ENCODE results near the gene MSMB.

MSMB gene

DNA sequence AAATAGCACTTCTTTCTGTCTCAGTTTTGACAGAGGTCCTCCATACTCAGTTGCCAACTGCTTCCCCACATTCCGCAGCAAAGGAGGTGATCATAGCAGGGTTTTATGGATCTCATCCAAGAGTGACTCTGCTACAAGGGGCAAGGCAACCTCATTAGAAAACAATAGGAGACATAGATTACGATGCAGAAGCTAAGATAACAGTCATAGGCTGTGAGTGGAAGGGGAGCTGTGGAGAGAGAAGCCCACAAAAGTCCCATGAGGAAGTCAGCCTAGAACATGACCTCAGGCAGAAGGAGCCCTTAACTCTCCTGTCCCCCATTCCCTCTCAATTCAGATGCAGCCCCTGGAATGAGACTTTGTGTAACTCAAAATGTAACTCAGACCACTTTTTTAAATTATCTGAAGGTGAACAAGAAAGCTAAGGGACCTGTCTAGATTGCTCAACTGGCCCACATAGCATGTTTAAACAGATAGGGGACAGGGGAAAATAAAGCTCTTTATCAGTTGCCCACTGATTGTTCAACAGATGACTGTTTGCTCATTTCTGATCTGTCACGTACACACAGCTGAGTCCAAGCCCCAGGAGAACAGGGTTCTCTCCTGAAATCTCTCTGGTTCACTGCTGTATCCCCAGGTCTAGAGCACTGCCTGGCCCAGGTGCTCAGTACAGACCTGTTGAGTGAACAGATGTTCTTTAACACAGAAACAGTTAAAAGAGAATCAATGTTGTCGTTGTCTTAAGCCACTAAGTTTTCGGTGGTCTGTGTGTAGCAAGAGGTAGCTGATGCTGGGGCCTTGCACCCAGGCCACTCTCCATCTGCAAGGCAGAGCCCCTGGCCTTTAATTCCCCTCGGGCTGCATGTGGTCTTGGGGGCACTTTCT lies 14.2 kb downstream of the MSMB start:
- DNase-seq: no peak

DNA sequence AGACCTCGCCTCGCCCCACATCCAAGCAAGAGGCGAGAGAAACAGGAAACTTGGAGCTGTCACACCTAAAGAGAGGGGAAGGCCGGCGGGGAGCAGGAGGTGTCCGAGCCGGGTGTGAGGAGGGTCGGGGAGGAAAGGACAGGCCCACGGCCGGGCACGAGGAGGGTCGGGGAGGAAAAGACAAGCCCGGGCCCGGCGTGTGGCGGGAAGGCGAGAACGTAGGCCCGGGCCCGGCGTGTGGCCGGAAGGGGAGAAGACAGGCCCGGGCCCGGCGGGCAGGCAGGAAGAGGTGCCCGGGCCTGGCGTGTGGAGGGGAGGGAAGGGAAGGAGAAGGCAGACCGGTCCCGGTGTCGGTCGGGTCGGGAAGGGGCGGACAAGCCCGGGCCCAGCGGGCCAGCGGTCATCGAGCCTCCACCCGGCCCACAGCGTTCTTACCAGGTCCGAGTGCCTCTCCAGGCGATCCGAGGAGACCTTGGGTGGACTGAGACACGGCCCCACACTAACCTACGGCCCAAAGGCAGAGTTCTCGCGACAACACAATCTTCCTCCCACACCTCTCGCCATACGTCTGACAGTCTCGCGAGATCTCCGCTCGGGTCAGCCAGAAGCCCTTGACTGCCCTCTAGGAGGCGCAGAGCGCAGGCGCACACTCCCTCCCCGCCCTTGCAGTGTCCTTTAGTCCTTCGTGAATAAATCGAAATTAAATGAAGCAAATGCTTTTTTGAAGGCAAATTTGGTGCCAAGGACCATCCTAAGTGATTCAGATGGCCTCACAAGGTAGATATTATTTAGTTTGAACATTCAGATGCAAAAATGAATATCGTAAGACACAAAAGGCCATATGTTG lies 15.8 kb downstream of the MSMB start, which contains the start of gene NCOA4:
TSS of gene NCOA4 (minus strand) at position 533 of the 847 bp plus-strand sequence. CDS start 13,943 bp downstream, outside the sequence.
- peak; percentile 97 for DNase-seq

GRCh38 chr10:46029461-46030030 lies 16.5 kb downstream of the MSMB start:
- no peak for DNase-seq

DNA sequence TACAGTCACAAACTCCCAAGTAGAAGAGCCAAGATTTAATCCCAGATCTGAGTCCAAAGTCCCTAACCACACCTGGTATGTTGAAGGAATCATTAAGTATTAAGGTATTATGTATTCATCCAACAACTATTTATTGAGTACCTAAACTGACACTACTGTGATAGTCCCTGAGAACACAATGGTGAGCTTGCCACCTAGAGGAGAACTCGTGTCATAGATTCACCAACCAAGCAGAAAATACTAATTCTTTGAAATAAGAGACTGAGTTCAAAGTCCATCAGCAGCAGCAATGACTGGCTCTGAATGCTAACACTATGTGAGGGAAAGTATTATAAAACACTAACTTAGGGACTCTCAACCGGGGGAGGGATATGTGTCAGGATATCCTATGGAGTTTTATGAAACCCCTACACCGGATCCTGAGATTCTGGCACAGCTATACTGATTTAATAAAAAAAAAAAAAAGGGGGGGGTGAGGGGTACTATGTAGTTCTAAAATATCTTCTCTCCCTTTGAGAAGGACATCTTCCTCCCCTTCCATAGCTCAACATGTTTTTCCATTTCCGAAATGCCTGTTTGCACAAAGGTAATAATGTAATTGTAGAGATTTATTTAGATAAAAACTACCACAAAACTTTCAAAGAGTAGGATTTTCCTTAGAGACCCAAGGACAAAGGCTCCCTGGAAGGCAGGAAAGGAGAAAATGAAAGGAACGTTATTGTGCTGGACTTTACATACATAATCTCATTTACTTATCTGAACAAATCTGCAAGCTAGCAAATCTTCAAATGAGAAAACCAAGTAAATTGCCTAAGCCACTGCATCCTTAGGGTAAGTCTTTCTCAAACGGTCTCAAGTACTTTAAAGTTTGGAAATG lies 17.2 kb downstream of the MSMB start:
- no peak for DNase-seq

DNA sequence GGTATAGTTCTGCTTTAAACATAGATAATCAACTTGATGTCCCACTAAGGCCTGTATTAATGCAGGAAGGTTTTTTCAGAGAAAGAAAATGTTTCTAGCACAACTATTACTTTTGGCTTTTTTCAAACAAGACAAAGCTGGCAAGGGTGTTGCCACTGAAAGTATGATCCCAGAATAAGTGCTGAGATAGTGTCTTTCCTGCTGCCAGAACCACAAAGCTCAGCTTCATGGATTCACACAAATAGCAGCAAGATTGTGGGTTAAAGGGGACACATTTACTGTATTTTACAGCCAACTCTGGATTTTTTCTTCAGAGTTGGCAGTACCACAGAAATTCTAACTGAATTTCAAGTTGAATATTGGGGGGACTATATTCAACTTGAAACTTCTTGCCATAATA lies 20.0 kb downstream of the MSMB start:
- no peak for DNase-seq

- DNase-seq: no peak
Measured at GRCh38 chr10:46025406-46025805, 20.7 kb downstream of the MSMB start.

- DNase-seq: no peak
Measured at GRCh38 chr10:46024948-46025347, 21.1 kb downstream of the MSMB start.

GRCh38 chr10:46022978-46023702 lies 22.9 kb downstream of the MSMB start:
- peak; percentile 88 for DNase-seq

DNA sequence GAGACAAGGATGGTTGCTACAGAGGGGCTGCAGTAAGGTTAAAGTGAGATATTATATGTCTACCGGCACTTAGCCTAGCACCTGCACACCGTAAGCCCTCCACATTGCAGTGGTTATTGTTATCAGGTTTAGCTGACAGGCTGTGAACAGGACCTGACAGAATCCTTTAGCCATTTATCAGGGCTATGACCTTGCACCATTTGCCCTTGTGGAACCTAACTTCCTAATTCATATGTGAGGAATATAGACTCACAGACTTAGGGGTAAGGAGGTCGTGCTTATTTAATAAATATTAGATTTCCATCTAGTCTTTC lies 25.8 kb downstream of the MSMB start:
- DNase-seq: no peak

DNA sequence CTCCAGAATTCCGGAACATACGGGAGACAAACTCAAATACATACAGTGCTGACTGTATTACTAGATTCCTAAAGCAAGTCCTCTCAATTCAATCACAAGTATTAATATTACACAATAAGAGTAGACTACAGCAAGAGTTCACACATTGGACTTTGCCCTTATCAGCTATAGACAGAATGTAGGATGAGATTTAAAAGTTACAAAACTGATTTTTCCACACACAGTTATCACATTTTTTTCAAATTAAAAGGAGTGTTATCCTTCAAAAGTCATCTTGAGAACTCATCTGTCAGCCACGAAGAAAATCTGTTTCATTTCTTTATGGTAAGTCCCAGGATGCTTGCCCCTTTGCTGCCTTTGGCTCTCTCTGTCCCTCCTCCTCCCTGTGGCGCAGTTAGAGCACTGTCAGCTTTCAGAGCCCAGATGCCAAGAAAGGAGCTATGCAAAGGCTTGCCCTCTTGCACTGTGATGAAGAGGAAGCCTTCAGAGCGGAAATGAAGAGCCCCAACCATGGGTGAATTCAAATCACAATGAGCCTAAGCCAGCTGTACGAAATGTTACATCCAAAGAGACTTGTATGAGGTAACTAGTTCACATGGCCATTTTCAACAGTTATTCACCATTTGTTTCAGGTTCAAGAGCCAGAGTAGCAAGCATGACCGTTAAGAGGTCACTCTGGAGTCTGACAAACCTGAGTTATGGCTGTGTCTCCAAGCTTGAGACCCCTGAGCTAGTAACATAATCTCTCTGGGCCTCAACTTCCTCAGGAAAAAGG lies 26.3 kb downstream of the MSMB start:
- DNase-seq: no peak

DNA sequence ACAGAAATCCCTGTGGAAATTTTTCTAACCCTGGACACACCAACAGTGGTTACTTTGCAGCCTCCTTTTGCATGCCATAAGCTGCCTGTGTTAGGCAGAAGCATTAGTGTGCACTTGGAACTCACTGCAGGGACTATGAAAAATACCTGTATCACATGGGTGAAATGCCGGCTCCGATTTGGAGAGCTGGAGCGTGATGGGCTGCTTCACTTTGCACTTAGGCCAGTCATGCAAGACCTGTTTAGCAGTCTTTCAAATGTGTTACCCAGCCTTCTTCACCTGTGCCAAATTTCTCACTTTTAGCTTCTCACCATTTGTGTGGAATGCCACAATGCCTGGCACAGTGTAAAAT lies 26.9 kb downstream of the MSMB start:
- no peak for DNase-seq

GRCh38 chr10:46018453-46019176 lies 27.5 kb downstream of the MSMB start:
- no peak for DNase-seq

DNA sequence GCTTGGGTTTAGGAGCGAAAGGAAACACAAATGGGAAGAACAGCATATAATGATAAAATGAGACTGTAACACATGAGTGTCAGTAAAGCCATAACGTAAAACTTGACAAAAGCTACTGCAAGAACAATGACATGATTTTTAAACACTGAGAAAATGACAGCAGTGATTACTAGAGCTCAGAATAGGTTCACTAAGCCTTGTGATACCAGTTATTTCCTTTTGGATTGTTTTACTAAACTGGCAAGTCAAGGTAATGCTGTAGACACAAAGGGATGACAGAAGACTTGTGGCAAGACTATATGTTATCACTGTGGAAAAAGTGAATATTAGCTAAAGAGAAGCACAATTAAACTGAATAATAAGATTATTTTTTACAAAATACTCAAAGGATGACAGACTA lies 28.3 kb downstream of the MSMB start:
- DNase-seq: no peak

DNA sequence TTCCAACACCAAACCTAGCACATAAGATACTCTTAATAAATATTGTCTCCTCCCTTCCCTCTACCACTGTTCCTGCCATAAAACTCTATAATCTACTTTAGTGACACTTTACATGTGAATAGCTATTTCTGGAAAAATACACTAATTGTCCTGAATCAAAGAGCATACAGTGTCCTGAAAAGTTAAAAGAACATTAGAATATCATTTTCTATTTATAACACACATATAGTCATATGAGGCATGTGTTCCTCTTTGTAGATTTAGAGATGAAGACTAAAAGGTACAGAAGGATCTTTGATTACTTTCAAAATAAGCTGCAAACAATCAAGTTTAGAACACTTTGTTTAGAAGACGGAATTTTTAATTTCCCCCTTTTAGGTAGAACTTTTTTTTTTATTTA lies 29.3 kb downstream of the MSMB start:
- DNase-seq: no peak

GRCh38 chr10:46016190-46016589 lies 29.9 kb downstream of the MSMB start:
- no peak for DNase-seq

DNA sequence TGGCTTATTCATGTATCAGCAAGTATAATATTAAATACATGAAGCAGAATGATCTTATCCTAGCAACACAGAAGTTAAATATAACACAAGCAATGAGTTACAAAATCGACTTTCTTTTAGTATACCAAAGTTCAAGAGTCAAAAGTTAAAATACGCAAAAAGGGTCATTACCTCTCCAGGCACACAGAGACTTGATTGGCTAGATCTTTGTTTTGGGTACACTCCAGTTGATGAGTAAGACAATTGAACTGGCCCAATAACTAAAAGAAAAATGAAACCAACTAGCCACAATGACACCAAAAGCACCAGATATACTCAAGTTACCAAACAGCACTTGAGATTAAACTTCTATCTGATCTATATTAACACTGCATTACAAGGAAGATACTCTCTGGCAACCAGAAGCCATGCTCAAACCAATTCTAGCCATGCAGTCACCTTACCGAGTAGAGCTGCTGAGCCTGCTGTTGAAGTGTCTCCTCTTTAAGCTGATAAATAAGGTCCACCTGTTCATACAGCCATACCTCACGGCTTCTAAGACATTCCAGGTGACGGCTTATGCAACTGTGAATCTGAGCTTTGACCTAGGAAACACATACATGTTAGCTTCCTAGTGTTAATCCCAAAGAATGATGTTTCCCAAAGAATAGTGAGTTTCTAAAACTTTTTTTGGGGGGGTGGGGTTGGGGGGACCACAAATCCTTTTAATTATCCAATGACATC lies 31.2 kb downstream of the MSMB start:
- DNase-seq: no peak

DNA sequence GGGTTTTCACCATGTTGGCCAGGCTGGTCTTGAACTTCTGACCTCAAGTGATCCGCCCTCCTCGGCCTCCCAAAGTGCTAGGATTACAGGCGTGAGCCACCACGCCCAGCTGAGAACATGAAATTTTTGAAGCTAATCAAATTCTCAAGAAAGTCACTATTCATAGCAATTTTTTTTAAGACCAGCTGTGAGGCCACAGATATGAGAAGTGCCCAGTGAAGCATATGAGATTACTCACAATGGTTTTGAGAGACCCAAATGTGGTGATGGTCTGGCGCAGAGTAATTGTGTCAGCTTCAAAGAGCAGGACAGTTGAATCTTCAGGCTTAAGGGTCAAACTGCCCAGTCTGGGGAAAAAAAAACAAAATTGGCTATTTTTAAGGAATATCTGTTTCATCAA lies 31.9 kb downstream of the MSMB start:
- DNase-seq: no peak

DNA sequence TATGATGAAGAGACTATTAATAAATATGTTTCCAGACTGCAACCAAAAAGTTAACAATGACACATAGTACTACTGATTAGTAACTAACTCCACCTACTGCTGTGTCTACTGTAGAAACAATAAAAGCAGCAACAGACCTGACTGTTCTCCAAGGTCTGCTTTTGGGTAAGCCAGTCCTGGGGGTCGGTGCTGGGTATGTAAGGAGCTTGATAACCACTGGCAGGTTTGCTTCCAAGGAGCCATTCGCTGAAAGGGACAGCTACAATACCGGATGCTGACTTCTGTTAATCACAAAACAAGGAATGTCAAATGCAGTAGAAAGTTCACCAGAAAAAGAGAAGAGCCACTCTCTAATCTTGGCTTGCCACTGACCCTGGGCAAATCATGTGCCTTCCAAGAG lies 33.3 kb downstream of the MSMB start:
- DNase-seq: no peak

DNA sequence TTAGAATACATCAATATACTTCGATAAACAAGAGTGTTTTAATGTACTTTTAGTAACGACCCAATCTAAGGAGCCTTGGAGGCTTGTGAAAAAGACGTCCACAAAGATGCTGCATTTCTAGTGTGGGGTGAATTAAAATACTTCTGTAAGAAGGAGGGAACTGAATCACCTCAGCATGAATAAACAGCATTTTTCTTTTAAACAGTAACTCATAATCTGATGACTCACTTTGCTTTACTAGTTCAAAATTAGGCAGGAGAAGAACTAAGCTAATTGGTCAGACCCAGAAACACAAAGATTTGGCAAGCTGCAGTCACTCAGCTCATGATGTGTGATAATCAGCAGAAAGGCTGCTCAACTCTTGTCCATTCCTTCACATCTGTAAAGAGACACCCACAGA lies 39.9 kb downstream of the MSMB start:
- DNase-seq: no peak

- no peak for DNase-seq
Measured at GRCh38 chr10:46005383-46005782, 40.7 kb downstream of the MSMB start.
